Measurements from ENCODE around the gene KIF5A.

The KIF5A gene

GRCh38 chr12:57535764-57536596 is 13.9 kb upstream of the KIF5A start:
- no peak for DNase-seq

GRCh38 chr12:57536597-57536942 is 13.3 kb upstream of the KIF5A start:
- DNase-seq, result no peak

- no peak for DNase-seq
Observed at GRCh38 chr12:57539134-57539768, 10.6 kb upstream of the KIF5A start.

DNA sequence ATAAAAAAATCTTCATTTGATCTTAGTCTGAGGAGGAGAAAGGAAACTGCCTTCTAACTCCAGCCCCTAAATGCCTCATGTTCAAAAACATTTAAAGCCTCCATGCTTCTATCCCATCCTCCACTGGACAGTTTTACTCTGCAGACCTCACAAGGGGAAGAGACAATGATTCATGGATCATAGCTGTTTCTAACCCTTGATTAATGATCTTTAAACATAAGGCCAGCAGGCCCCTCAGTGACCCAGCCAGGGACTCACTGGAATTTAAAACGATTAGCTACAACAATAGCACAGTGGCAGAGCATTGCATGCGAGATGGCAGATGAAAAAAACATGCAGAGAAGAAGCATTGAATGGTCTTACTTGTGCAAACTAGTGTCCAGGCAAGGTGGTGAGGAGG is 8.8 kb upstream of the KIF5A start:
- no peak for DNase-seq

GRCh38 chr12:57541717-57542116 is 8.1 kb upstream of the KIF5A start:
- DNase-seq, result no peak

GRCh38 chr12:57543581-57543980 is 6.3 kb upstream of the KIF5A start:
- DNase-seq, result no peak

- no peak for DNase-seq
Observed at GRCh38 chr12:57545809-57546437, 3.9 kb upstream of the KIF5A start.

- DNase-seq, result peak; percentile 91 to 94
Observed at GRCh38 chr12:57546438-57547287, 3.2 kb upstream of the KIF5A start, which contains the start of gene DCTN2. Gene DCTN2, minus strand, starts transcription at chr12:57547192. Its CDS starts 129 bp downstream, at chr12:57547063.

DNA sequence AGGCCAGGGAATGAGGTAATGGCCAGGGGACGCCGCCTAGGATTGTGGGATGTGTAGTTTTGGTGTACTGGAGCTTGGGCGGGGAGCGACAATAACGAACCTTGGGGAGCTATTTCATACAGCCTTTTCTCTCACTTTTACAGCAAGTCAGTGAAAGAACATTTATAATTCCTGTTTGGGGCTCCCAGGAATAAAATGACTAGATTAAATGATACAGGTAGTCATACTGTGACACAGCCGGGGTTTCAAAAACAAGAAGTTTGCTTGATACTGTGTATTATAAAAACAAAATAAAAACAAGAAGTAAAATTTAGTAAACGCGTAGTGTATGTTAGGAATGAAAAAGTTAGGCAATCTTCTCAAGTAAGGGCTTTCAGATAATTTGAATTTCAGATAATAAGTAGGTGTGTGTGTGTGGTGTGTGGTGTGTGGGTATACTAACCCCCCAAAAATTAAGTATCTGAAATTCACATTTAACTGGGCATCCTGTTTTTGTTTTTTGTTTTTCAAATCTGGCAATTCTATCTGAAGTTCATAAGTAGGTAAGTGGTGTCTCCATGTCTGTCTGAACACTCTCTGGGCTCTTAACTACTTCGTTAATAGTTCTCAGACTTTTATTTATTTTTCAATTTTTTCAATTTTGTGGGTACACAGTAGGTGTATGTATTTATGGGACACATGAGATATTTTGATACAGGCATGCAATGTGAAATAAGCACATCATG is 2.4 kb upstream of the KIF5A start:
- DNase-seq, result no peak

GRCh38 chr12:57548013-57548315 is 1.9 kb upstream of the KIF5A start:
- no peak for DNase-seq

- DNase-seq, result no peak
Observed at GRCh38 chr12:57548488-57548887, 1.4 kb upstream of the KIF5A start.

GRCh38 chr12:57549203-57549908 is 488 bp upstream of the KIF5A start:
- no peak for DNase-seq

GRCh38 chr12:57550641-57551549 is 1.1 kb downstream of the KIF5A start:
- DNase-seq, result no peak

DNA sequence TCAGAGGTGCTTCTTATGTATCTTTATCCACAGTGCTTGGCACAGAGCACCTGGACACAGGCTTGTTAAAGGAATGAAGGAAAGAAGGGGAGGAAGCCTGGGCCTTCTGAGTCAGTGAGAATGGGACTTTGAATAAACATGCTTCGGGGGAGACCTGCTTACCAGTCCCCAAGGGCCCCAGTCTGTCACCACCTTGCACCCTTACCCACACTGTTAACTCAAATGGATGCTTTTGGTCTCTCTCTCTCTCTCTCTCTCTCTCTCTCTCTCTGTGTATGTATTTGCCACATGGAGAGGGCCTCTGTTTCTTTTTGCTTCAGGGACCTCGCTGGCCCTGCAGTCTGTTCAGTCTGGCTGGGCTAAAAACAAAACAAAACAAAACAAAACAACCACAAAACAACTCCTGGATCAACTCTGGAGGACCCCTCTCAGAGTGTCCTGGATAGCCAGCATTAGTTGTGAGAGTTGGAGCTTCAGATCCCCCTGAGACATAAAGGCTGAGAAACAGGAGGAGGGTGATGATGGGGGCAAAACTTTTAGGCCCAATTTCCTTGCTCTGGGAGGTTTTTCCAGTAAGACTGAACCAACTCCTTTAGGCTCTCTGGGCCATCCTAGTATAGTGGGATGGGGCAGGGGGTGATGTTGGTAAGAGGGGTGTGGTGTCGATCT is 1.9 kb downstream of the KIF5A start:
- no peak for DNase-seq

DNA sequence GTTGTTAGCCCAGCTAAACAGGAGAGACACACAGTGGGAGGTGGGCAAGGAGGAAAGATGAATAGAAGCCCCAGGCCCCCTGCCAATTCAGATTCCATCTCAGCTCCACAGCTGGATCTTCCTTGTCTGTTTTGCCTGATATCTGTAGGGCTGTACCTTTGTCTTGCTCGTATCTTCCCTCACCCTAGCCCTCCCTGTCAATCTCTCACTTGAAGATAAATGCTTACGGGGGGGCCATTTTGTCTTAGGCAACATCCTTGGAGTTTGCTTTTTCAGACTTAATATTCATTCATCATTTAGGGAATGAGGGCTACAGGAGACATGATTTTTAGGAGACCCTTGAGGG is 2.4 kb downstream of the KIF5A start:
- DNase-seq, result no peak

GRCh38 chr12:57552835-57553313 is 3.0 kb downstream of the KIF5A start:
- no peak for DNase-seq

GRCh38 chr12:57553343-57554202 is 3.7 kb downstream of the KIF5A start:
- no peak for DNase-seq

DNA sequence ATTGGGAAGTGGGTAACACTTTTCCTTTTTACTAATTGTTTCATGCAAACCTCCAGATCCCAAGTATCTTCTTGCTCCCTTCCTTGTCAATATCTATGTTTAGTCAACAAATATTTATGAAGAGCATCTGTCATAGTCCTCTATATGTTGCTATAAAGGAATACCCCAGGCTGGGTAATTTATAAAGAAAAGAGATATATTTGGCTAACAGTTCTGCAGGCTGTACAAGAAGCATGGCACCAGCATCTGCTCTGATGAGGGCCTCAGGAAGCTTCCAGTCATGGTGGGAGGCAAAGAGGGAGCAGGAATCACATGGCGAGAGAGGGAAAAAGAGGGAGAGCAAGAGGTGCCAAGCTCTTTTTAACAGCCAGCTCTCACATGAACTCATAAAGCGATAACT is 4.6 kb downstream of the KIF5A start:
- no peak for DNase-seq

GRCh38 chr12:57554897-57555296 is 5.1 kb downstream of the KIF5A start:
- DNase-seq, result no peak
